Measurements from ENCODE around the gene LACRT. TPM values are rescaled to one million over a fixed set of nuclear protein-coding genes. Genes with fewer than 3 reads are reported as not detected.

LACRT gene, protein sequence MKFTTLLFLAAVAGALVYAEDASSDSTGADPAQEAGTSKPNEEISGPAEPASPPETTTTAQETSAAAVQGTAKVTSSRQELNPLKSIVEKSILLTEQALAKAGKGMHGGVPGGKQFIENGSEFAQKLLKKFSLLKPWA
- not detected for total RNA-seq

DNA sequence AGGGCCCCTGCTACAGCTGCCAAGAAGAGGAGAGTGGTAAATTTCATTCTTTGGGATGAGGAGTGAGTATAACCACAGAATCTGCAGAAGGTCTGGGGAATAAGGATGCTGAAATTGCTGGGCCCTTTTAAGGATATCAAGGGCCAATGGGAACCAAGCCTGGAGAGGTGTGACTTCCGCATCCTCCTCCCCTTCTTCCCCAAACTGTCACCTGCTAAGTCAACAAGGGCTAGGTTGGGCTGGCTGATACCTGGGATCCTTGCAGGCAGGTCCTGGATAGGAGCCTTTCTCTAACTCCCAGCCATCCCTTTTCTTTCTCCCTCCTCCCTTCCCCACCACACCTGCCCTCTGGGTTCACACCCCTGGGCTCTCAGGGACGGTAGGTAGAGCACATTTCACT, at the start of gene LACRT:
TSS of gene LACRT (minus strand) at position 101 of the 400 bp plus-strand sequence. CDS start at position 47, 54 bp downstream.
- Histone ChIP-seq H3K27ac (no peak within 1 kb of the TSS), H3K27me3 (no peaks in the 10 kb centered on the region), H3K9me3 (no peaks in the 10 kb centered on the region), H3K4me3 (no peak within 1 kb of the TSS), H3K4me1 (no peaks in the 10 kb centered on the region), H3K36me3 (no peaks in the 10 kb centered on the region)
- intact Hi-C loops (cut with DNase I; ENCODE audit: low total_unique reads) = no loop called here
- TF ChIP-seq, protein P1, sequence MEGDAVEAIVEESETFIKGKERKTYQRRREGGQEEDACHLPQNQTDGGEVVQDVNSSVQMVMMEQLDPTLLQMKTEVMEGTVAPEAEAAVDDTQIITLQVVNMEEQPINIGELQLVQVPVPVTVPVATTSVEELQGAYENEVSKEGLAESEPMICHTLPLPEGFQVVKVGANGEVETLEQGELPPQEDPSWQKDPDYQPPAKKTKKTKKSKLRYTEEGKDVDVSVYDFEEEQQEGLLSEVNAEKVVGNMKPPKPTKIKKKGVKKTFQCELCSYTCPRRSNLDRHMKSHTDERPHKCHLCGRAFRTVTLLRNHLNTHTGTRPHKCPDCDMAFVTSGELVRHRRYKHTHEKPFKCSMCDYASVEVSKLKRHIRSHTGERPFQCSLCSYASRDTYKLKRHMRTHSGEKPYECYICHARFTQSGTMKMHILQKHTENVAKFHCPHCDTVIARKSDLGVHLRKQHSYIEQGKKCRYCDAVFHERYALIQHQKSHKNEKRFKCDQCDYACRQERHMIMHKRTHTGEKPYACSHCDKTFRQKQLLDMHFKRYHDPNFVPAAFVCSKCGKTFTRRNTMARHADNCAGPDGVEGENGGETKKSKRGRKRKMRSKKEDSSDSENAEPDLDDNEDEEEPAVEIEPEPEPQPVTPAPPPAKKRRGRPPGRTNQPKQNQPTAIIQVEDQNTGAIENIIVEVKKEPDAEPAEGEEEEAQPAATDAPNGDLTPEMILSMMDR (IDR thresholded peaks at IDR 0.05) = no peak
- TF ChIP-seq POLR2A (IDR thresholded peaks at IDR 0.05) = no peak
- no peak for DNase-seq

DNA sequence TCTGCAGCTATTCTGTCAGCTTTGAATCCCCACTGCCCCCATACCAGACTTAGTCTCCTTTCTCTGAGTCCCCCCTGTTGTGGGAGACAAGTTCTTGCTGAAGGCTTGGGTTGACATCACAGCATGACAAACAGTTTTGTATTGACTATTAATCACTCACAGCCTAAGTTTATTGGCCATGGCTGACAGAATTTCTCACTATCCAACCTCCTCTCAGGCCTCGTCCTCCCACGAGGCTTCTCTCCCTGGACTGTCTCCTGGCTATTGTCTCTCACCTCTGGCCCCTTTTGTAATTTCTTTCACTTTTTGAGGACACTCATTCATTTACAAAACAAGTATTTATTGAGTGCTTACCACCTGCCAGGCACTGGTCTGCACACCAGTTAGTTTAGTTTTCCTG, 48.7 kb upstream of the LACRT start:
- Histone ChIP-seq H3K4me1 (no peaks in the 10 kb centered on the region), H3K4me3 (no peak overlapping the region), H3K27me3 (no peaks in the 10 kb centered on the region), H3K9me3 (no peaks in the 10 kb centered on the region), H3K36me3 (no peaks in the 10 kb centered on the region), H3K27ac (no peak overlapping the region)
- no peak for DNase-seq
- no peak for TF ChIP-seq POLR2A (IDR thresholded peaks at IDR 0.05)
- TF ChIP-seq, protein P1 (IDR thresholded peaks at IDR 0.05) = no peak
- intact Hi-C loops (cut with DNase I; ENCODE audit: low total_unique reads) = no loop called here

DNA sequence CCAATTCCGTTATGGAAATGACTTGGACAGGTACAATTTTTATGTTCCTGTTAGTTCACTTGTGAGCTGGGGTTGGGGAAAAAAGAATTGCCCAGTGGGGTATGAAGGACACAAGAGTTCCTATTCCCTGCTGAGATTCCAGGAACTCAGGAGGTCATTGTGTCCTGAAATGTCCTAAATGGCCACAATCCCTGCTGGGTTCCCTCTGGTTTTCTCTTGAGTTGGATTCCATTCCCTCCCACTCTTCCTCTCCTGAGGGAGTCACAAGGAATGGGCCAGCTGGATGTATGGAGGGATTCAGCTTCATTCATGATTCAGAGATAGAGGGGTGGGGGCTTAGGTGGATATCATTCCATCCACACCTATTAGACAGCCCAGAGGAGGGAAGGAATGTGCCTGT, 48.0 kb upstream of the LACRT start:
- Histone ChIP-seq H3K4me3 (no peak overlapping the region), H3K9me3 (no peaks in the 10 kb centered on the region), H3K36me3 (no peaks in the 10 kb centered on the region), H3K27me3 (no peaks in the 10 kb centered on the region), H3K4me1 (no peaks in the 10 kb centered on the region), H3K27ac (no peak overlapping the region)
- intact Hi-C loops (cut with DNase I; ENCODE audit: low total_unique reads) = no loop called here
- TF ChIP-seq, protein P1 (IDR thresholded peaks at IDR 0.05) = no peak
- no peak for TF ChIP-seq POLR2A (IDR thresholded peaks at IDR 0.05)
- DNase-seq = no peak

DNA sequence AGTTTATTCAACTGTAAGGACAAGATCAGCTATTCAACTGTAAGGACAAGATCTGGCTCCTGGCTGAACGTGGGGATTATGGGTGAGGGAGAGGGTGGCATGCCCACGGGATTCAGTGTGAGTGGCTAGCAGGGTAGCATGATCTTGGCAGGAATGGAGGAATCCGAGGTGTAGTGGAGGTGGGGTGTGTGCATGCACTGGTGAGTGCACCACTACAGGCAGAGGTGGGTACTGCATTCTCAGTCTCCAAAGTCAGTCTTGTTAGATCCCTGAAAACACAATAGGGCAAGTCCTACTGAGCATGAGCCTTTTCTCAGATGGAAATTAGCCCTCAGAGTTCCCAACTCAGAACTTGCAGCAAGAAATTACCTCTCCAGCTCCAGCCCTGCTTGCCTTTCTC, 45.7 kb upstream of the LACRT start:
- H3K4me1 ChIP-seq = no peaks in the 10 kb centered on the region
- no peaks in the 10 kb centered on the region for H3K27me3 ChIP-seq
- no peak for TF ChIP-seq POLR2A (IDR thresholded peaks at IDR 0.05)
- TF ChIP-seq, protein P1 (IDR thresholded peaks at IDR 0.05) = no peak
- no peak overlapping the region for H3K4me3 ChIP-seq
- intact Hi-C loops (cut with DNase I; ENCODE audit: low total_unique reads) = no loop called here
- no peaks in the 10 kb centered on the region for H3K36me3 ChIP-seq
- DNase-seq = no peak
- no peaks in the 10 kb centered on the region for H3K9me3 ChIP-seq
- H3K27ac ChIP-seq = no peak overlapping the region

DNA sequence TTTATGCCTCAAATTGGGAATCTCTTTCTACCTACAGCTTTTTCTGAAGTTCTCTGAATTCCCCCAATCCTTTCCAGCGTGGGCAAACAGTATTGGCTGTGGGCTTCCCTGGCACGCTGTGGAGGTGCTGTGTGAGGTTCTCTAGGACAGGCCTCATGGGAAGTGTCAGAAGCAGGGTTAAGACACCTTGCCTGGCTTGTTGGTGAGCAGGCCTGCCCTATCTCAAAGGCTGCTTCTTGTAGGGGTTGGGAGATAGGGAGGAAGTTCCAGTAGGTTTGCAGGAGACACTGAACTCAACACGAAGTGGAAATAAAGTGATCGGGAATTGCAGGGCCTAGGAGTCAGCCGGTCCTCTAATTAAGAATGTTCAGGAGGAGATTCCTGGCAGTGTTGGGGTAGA, 43.4 kb upstream of the LACRT start:
- no peaks in the 10 kb centered on the region for H3K36me3 ChIP-seq
- H3K4me1 ChIP-seq = no peaks in the 10 kb centered on the region
- intact Hi-C loops (cut with DNase I; ENCODE audit: low total_unique reads) = no loop called here
- no peak overlapping the region for H3K4me3 ChIP-seq
- no peaks in the 10 kb centered on the region for H3K9me3 ChIP-seq
- DNase-seq = no peak
- H3K27ac ChIP-seq = no peak overlapping the region
- TF ChIP-seq, protein P1 (IDR thresholded peaks at IDR 0.05) = no peak
- no peak for TF ChIP-seq POLR2A (IDR thresholded peaks at IDR 0.05)
- H3K27me3 ChIP-seq = no peaks in the 10 kb centered on the region
